H1 (cell line): ENCODE results near the gene DCLRE1A. TPM values are rescaled to one million over a fixed set of nuclear protein-coding genes. Genes with fewer than 3 reads are reported as not detected.

Experiments used
- CTCF ChIA-PET: fragments of 300-600 bp; sonication (Branson Sonifier 250); formaldehyde crosslinking; loops from one replicate; lab custom pipeline; 2021; ENCODE audit not compliant: partially characterized antibody; lab: Charles Lee
- POLR2A ChIA-PET: fragments of 300-600 bp; sonication (Branson Sonifier 250); formaldehyde crosslinking; loops from one replicate; lab custom pipeline; 2021; ENCODE audit warnings: inconsistent platforms; ENCODE audit not compliant: partially characterized antibody; lab: Charles Lee
- DNase-seq, 2 experiments: peaks; one replicate each; pipeline versions ENCODE4 v3.0.0 to v3.0.0-alpha.2; 2010 to 2022; ENCODE audit warnings: low spot score in 2 of 2, low read depth in 1 of 2, mixed read lengths in 1 of 2
- FAIRE-seq: peaks from 2 replicates; lab custom pipeline; 2011; peaks lifted over from hg19 to GRCh38; lab: Jason Lieb, UNC
- H2AFZ ChIP-seq: 2 replicates; pipeline ENCODE4 v1.8.1; 2012; ENCODE audit warnings: low read length, inconsistent platforms
- H2AK5ac ChIP-seq: 2 replicates; pipeline ENCODE4 v1.6.1; 2013; ENCODE audit warnings: low read depth, low read length
- H2BK120ac ChIP-seq: replicated peaks from 2 replicates; pipeline ENCODE3; 2013; ENCODE audit warnings: low read depth, low read length, inconsistent platforms
- H2BK12ac ChIP-seq: 2 replicates; pipeline ENCODE4 v1.6.1; 2013; ENCODE audit warnings: low read depth, low read length
- H2BK15ac ChIP-seq: 2 replicates; pipeline ENCODE4 v1.6.1; 2013; ENCODE audit warnings: low read length
- H2BK20ac ChIP-seq: 2 replicates; pipeline ENCODE4 v1.6.1; 2013; ENCODE audit warnings: low read length
- H2BK5ac ChIP-seq: 2 replicates; pipeline ENCODE4 v1.6.1; 2013; ENCODE audit warnings: low read depth, low read length
- H3K14ac ChIP-seq: 2 replicates; pipeline ENCODE4 v1.6.1; 2013; ENCODE audit warnings: inconsistent platforms; ENCODE audit not compliant: insufficient read length
- H3K18ac ChIP-seq: 2 replicates; pipeline ENCODE4 v1.6.1; 2013; ENCODE audit warnings: low read length; ENCODE audit errors: extremely low read depth
- H3K23ac ChIP-seq: 2 replicates; pipeline ENCODE4 v1.6.1; 2013; ENCODE audit warnings: inconsistent platforms; ENCODE audit not compliant: insufficient read length
- H3K23me2 ChIP-seq: 2 replicates; pipeline ENCODE4 v1.6.1; 2013; ENCODE audit warnings: low read depth, low read length
- H3K27ac ChIP-seq: 2 replicates; pipeline ENCODE4 v1.6.1; 2011; ENCODE audit warnings: low read depth, low read length, inconsistent platforms
- H3K27me3 ChIP-seq, 4 experiments: replicated peaks in 1 of 4; 1 replicate in 1 of 4; 2 replicates in 3 of 4; pipeline versions ENCODE4 v1.6.1 to v1.8.1; 2011 to 2013; ENCODE audit warnings: low read length in 3 of 4, mild to moderate bottlenecking in 3 of 4, inconsistent platforms in 2 of 4, mixed read lengths in 2 of 4, moderate library complexity in 1 of 4; ENCODE audit not compliant: control insufficient read depth in 3 of 4, insufficient read depth in 3 of 4; ENCODE audit errors: extremely low read depth in 1 of 4
- H3K36me3 ChIP-seq, 4 experiments: 2 replicates each; pipeline versions ENCODE4 v1.6.1 to v1.8.1; 2011 to 2013; ENCODE audit warnings: mild to moderate bottlenecking in 4 of 4, low read length in 3 of 4, moderate library complexity in 2 of 4, control low read depth in 1 of 4, inconsistent platforms in 1 of 4; ENCODE audit not compliant: insufficient read depth in 4 of 4, control insufficient read depth in 2 of 4
- H3K4ac ChIP-seq: replicated peaks from 2 replicates; pipeline ENCODE3; 2013; ENCODE audit warnings: low read length, low read depth, mixed read lengths, inconsistent platforms; ENCODE audit not compliant: insufficient read length
- H3K4me1 ChIP-seq, 4 experiments: replicated peaks in 1 of 4; 1 replicate in 1 of 4; 2 replicates in 3 of 4; pipeline versions ENCODE4 v1.6.1 to v1.8.1; 2011 to 2013; ENCODE audit warnings: low read length in 3 of 4, inconsistent platforms in 2 of 4, mixed read lengths in 1 of 4; ENCODE audit not compliant: insufficient read depth in 4 of 4, control insufficient read depth in 3 of 4
- H3K4me2 ChIP-seq, 2 experiments: 2 replicates each; pipeline versions ENCODE4 v1.6.1 to v1.8.1; 2011 to 2013; ENCODE audit warnings: low read depth in 2 of 2, low read length in 2 of 2, control low read depth in 1 of 2, inconsistent platforms in 1 of 2, mild to moderate bottlenecking in 1 of 2; ENCODE audit not compliant: insufficient read depth in 1 of 2
- H3K4me3 ChIP-seq, 4 experiments: fragments of 200-600, 300-600 bp in 1 of 4; sonication (generic), shearing (Covaris generic), sonication (Bioruptor Twin) in 1 of 4; 2 replicates each; pipeline versions ENCODE4 v1.5.1 to v1.8.1; 2011 to 2016; ENCODE audit warnings: low read length in 4 of 4, low read depth in 3 of 4, control low read depth in 2 of 4, inconsistent platforms in 2 of 4, mild to moderate bottlenecking in 2 of 4, mixed read lengths in 1 of 4, moderate library complexity in 1 of 4; ENCODE audit not compliant: insufficient read depth in 2 of 4; ENCODE audit errors: extremely low read depth in 1 of 4
- H3K56ac ChIP-seq: replicated peaks from 2 replicates; pipeline ENCODE3; 2013; ENCODE audit warnings: low read depth, mild to moderate bottlenecking, mixed read lengths, low read length, inconsistent platforms; ENCODE audit not compliant: insufficient read length
- H3K79me1 ChIP-seq: 2 replicates; pipeline ENCODE4 v1.6.1; 2013; ENCODE audit warnings: low read depth, low read length, control low read depth
- H3K79me2 ChIP-seq, 2 experiments: 2 replicates each; pipeline versions ENCODE4 v1.6.1 to v1.8.1; 2012 to 2013; ENCODE audit warnings: low read length in 2 of 2, mild to moderate bottlenecking in 2 of 2, inconsistent platforms in 1 of 2; ENCODE audit not compliant: insufficient read depth in 2 of 2, control insufficient read depth in 1 of 2
- H3K9ac ChIP-seq, 4 experiments: replicated peaks in 1 of 4; 1 replicate in 1 of 4; 2 replicates in 3 of 4; pipeline versions ENCODE4 v1.6.1 to v1.8.1; 2011 to 2013; ENCODE audit warnings: low read depth in 3 of 4, low read length in 3 of 4, control low read depth in 2 of 4, mild to moderate bottlenecking in 2 of 4, moderate library complexity in 2 of 4, inconsistent platforms in 1 of 4; ENCODE audit errors: extremely low read depth in 1 of 4
- H3K9me3 ChIP-seq, 2 experiments: 2 replicates each; pipeline versions ENCODE4 v1.6.1 to v1.8.1; 2012 to 2013; ENCODE audit warnings: mild to moderate bottlenecking in 2 of 2, moderate library complexity in 2 of 2, control low read depth in 1 of 2, inconsistent platforms in 1 of 2, low read depth in 1 of 2, low read length in 1 of 2, mixed read lengths in 1 of 2; ENCODE audit not compliant: insufficient read depth in 2 of 2
- H4K20me1 ChIP-seq, 2 experiments: replicated peaks in 1 of 2; 2 replicates each; pipeline versions ENCODE3 to v1.8.1; 2011 to 2013; ENCODE audit warnings: inconsistent platforms in 2 of 2, low read length in 2 of 2, mild to moderate bottlenecking in 1 of 2; ENCODE audit not compliant: insufficient read depth in 2 of 2, control insufficient read depth in 1 of 2
- H4K5ac ChIP-seq: 2 replicates; pipeline ENCODE4 v1.6.1; 2013; ENCODE audit warnings: low read length, low read depth, mixed read lengths, inconsistent platforms; ENCODE audit not compliant: insufficient read length
- H4K8ac ChIP-seq: 2 replicates; pipeline ENCODE4 v1.8.0; 2013; ENCODE audit warnings: mild to moderate bottlenecking, moderate library complexity, low read length, inconsistent platforms; ENCODE audit not compliant: insufficient read depth; ENCODE audit errors: extremely low read depth
- H4K91ac ChIP-seq: replicated peaks from 2 replicates; pipeline ENCODE3; 2013; ENCODE audit warnings: low read length, mixed read lengths, inconsistent platforms; ENCODE audit not compliant: insufficient read length
- CREB1 ChIP-seq: IDR thresholded peaks from 2 replicates; pipeline ENCODE4 v1.6.1; 2012; ENCODE audit warnings: inconsistent platforms
- CTCF ChIP-seq, 3 experiments: IDR thresholded peaks; 1 replicate in 2 of 3; 2 replicates in 1 of 3; pipeline versions ENCODE4 v1.5.1 to v1.6.1; 2011; ENCODE audit warnings: low read length in 3 of 3, mild to moderate bottlenecking in 3 of 3, inconsistent platforms in 2 of 3, low read depth in 1 of 3, moderate library complexity in 1 of 3; ENCODE audit not compliant: insufficient read depth in 1 of 3; ENCODE audit errors: control extremely low read depth in 1 of 3
- EZH2 ChIP-seq: fragments of 200-600 bp; sonication (generic); IDR thresholded peaks from 2 replicates; pipeline ENCODE4 v1.7.1; 2012; ENCODE audit warnings: low read depth, mild to moderate bottlenecking, moderate library complexity, low read length, inconsistent platforms; ENCODE audit not compliant: severe bottlenecking
- FOSL1 ChIP-seq: IDR thresholded peaks from 2 replicates; pipeline ENCODE4 v1.6.1; 2011; ENCODE audit warnings: mild to moderate bottlenecking, low read depth, low read length, moderate library complexity; ENCODE audit not compliant: insufficient read depth
- KDM4A ChIP-seq: IDR thresholded peaks from one replicate; pipeline ENCODE4 v1.7.1; 2012; ENCODE audit warnings: low read depth, mild to moderate bottlenecking, moderate library complexity, low read length, inconsistent platforms; ENCODE audit not compliant: severe bottlenecking
- RAD21 ChIP-seq, 2 experiments: IDR thresholded peaks in 1 of 2; conservative IDR thresholded peaks in 1 of 2; 2 replicates each; pipeline ENCODE4 v1.6.1; 2011; ENCODE audit warnings: low read depth in 2 of 2, low read length in 2 of 2, improper control_type of control experiment in 1 of 2, inconsistent platforms in 1 of 2, mild to moderate bottlenecking in 1 of 2, moderate library complexity in 1 of 2
- RNF2 ChIP-seq: fragments of 200-900, 300-1000 bp; sonication (generic); IDR thresholded peaks from 2 replicates; pipeline ENCODE4 v1.7.1; 2016; ENCODE audit warnings: borderline replicate concordance, low read depth, mild to moderate bottlenecking, antibody characterized with exemption, low read length; ENCODE audit not compliant: poor library complexity, severe bottlenecking; ENCODE audit errors: missing control alignments
- SUZ12 ChIP-seq: fragments of 200-600 bp; sonication (generic); IDR thresholded peaks from 2 replicates; pipeline ENCODE4 v1.6.1; 2012; ENCODE audit warnings: mild to moderate bottlenecking, inconsistent platforms, low read length, moderate library complexity, mixed read lengths
- TAF7 ChIP-seq: optimal IDR thresholded peaks from 2 replicates; pipeline ENCODE3; 2011; ENCODE audit warnings: low read depth, mild to moderate bottlenecking, inconsistent platforms, low read length, moderate library complexity, borderline replicate concordance
- TCF12 ChIP-seq: IDR thresholded peaks from 2 replicates; pipeline ENCODE4 v1.6.1; 2011; ENCODE audit warnings: low read depth, mild to moderate bottlenecking, low read length
- WGBS, 2 experiments: shearing (Covaris generic) in 1 of 2; methylation state at CpG; one replicate each; pipeline versions ENCODE4 v1.1.6 to v1.1.7; 2013 to 2015; ENCODE audit warnings: low lambda C conversion rate in 2 of 2, mixed read lengths in 2 of 2, inconsistent platforms in 1 of 2, low coverage in 1 of 2, missing lambda C conversion rate in 1 of 2; ENCODE audit not compliant: insufficient replicate concordance in 2 of 2, insufficient coverage in 1 of 2, insufficient read length in 1 of 2; ENCODE audit errors: extremely low coverage in 1 of 2, missing lambda C conversion rate in 1 of 2; 5-methylcytosine and 5-hydroxymethylcytosine counted together
- polyA plus RNA-seq, 7 experiments: library from polyadenylated mRNA; depleted of rRNA in 3 of 7; stranded (reverse) in 5 of 7; unstranded in 2 of 7; fragments of >200 nt in 5 of 7; fragments of 200-250 nt in 2 of 7; gene quantifications; 1 replicate in 5 of 7; 2 replicates in 1 of 7; 4 replicates in 1 of 7; pipeline versions ENCODE4 v1.2.1 to v1.2.3, GENCODE V29; 2011 to 2013; ENCODE audit warnings: missing spikeins in 2 of 7, mixed read lengths in 2 of 7
- total RNA-seq: library from RNA; stranded (reverse); fragmentation: NEBNext Ultra II Directional; extraction: Animal tissue kit (Norgen Biotek cat#: 25700); gene quantifications from 2 replicates; pipeline ENCODE4 v1.2.1, GENCODE V29; 2021

The DCLRE1A gene
- total and polyA plus RNA-seq, 2 of the 8 experiments (the other 6 are each of a cell fraction or from before 2014, with no cell fraction given), result 8.1 to 10.1 TPM

DNA sequence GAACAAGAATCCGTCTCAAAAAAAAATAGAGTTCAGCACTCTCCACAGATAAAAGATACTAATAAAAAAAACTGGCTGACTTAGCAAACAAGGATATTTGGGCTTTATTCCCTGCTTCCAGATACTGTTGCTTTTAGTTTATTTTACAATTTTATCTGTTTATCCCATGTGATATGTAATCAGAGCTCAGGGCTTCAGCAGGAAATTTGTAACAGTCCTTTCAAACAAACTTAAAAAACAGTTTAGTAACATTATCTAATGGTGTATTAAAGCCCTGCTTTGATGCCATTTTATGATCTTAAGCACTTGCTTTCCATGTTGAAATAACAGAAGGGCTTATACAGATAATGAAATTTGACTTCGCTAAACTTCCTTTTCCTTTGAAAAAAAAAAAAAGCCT lies 28.1 kb downstream of the DCLRE1A start:
- no peak overlapping the region for H3K4me3 ChIP-seq
- ChIA-PET POLR2A (interaction anchor here (0.5 kb wide), 1 partner anchor 166 kb away, joined by 4 read pairs; no protein-coding TSS in a partner anchor), CTCF (no interaction called here)
- H2BK120ac ChIP-seq, result no peak overlapping the region
- H3K9me3 ChIP-seq, result no peaks in the 10 kb centered on the region
- DNase-seq (no peak), FAIRE-seq (no peak)
- no peak overlapping the region for H3K27ac ChIP-seq
- H3K4me1 ChIP-seq, result peaks cover 0 to 5% (median 2%) of the 10 kb centered on the region in 4 experiments; a peak in 3 of 7 replicates
- H2BK15ac ChIP-seq, result no peak overlapping the region
- H4K8ac ChIP-seq, result no peak overlapping the region
- no peaks in the 10 kb centered on the region for H3K23me2 ChIP-seq
- no peaks in the 10 kb centered on the region for H4K20me1 ChIP-seq
- H4K5ac ChIP-seq, result no peak overlapping the region
- H2BK20ac ChIP-seq, result no peak overlapping the region
- H2BK12ac ChIP-seq, result no peak overlapping the region
- H3K79me2 ChIP-seq, result no peaks in the 10 kb centered on the region
- H3K79me1 ChIP-seq, result no peaks in the 10 kb centered on the region
- H3K4ac ChIP-seq, result no peak overlapping the region
- no peak overlapping the region for H3K18ac ChIP-seq
- no peak overlapping the region for H3K23ac ChIP-seq
- no peaks in the 10 kb centered on the region for H3K36me3 ChIP-seq
- no peak overlapping the region for H2BK5ac ChIP-seq
- 86% methylated on average over 2 of the region's 2 CpGs; no CpG with 5 or more reads in 1 of the 2 experiments for WGBS, 2 experiments
- H4K91ac ChIP-seq, result no peak overlapping the region
- H2AK5ac ChIP-seq, result no peak overlapping the region
- no peak overlapping the region for H2AFZ ChIP-seq
- H3K27me3 ChIP-seq, result no peaks in the 10 kb centered on the region
- no peak overlapping the region for H3K9ac ChIP-seq
- H3K4me2 ChIP-seq, result no peak overlapping the region
- H3K56ac ChIP-seq, result no peak overlapping the region
- H3K14ac ChIP-seq, result no peak overlapping the region
- TF ChIP-seq FOSL1 (no peak), TAF7 (no peak), RAD21 (IDR thresholded peaks at IDR 0.05 in 1 of 2, conservative IDR thresholded peaks at IDR 0.05 in 1 of 2; ENCODE audit: low read depth in 2 of 2, low read length in 2 of 2) (no peak), CTCF (IDR thresholded peaks at IDR 0.05; ENCODE audit: control extremely low read depth in 1 of 3, insufficient read depth in 1 of 3, low read depth in 1 of 3, low read length in 3 of 3) (no peak), EZH2 (no peak), SUZ12 (no peak), KDM4A (no peak), CREB1 (no peak), RNF2 (no peak), TCF12 (no peak)
